Liver (tissue), 3 donors: Measurements from ENCODE around the gene SUCLG2.

Source experiments
- FOXA1 ChIP-seq: IDR thresholded peaks from 2 replicates; pipeline ENCODE4 v1.6.1; 2016; ENCODE audit warnings: antibody characterized with exemption
- GABPA ChIP-seq, 2 donors: IDR thresholded peaks in 1 of 2; conservative IDR thresholded peaks in 1 of 2; 2 replicates each; pipeline ENCODE4 v1.6.1; 2016; ENCODE audit warnings: antibody characterized with exemption in 2 of 2, mild to moderate bottlenecking in 1 of 2, moderate library complexity in 1 of 2
- SP1 ChIP-seq: IDR thresholded peaks from 2 replicates; pipeline ENCODE4 v1.6.1; 2018; ENCODE audit warnings: antibody characterized with exemption, mild to moderate bottlenecking
- TAF1 ChIP-seq: conservative IDR thresholded peaks from 2 replicates; pipeline ENCODE4 v1.6.1; 2016; ENCODE audit warnings: antibody characterized with exemption, mild to moderate bottlenecking
- YY1 ChIP-seq: IDR thresholded peaks from 2 replicates; pipeline ENCODE4 v1.6.1; 2016; ENCODE audit warnings: antibody characterized with exemption, mild to moderate bottlenecking
- TF ChIP-seq, protein P1 (sequence below): fragments of 150-350 bp; IDR thresholded peaks from 2 replicates; pipeline ENCODE4 v1.5.1; 2017; ENCODE audit warnings: improper control_type of control experiment, low read depth, low read length; ENCODE audit not compliant: missing input control
- TF ChIP-seq, protein P2 (sequence below): IDR thresholded peaks from 2 replicates; pipeline ENCODE4 v1.6.1; 2016; ENCODE audit warnings: antibody characterized with exemption
- donor health status: healthy.
- donor health status: healthy.

DNA sequence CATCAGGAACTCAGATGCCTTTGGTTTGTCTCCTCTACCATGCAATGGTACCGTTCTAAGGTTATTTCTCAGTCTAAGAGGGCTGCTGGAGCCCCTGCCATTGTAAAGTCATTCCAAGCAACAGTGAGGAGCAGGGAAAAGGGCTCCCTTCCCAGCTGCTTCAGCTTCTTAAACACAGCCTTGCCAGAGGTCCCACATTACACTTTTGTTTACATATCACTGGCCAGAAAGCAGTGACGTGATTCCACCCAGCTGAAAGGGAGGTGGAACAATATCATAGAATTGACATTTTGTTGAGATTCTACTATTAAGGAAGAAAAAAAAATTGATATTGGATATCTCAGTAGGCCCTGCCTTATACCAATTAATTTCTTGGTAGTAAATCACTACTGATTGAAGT, 194.6 kb downstream of the SUCLG2 start:
- no peak for TF ChIP-seq GABPA (IDR thresholded peaks at IDR 0.05 in 1 of 2, conservative IDR thresholded peaks at IDR 0.05 in 1 of 2)
- TF ChIP-seq, protein P1, sequence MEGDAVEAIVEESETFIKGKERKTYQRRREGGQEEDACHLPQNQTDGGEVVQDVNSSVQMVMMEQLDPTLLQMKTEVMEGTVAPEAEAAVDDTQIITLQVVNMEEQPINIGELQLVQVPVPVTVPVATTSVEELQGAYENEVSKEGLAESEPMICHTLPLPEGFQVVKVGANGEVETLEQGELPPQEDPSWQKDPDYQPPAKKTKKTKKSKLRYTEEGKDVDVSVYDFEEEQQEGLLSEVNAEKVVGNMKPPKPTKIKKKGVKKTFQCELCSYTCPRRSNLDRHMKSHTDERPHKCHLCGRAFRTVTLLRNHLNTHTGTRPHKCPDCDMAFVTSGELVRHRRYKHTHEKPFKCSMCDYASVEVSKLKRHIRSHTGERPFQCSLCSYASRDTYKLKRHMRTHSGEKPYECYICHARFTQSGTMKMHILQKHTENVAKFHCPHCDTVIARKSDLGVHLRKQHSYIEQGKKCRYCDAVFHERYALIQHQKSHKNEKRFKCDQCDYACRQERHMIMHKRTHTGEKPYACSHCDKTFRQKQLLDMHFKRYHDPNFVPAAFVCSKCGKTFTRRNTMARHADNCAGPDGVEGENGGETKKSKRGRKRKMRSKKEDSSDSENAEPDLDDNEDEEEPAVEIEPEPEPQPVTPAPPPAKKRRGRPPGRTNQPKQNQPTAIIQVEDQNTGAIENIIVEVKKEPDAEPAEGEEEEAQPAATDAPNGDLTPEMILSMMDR: no peak
- TF ChIP-seq SP1: no peak
- no peak for TF ChIP-seq YY1
- no peak for TF ChIP-seq FOXA1
- TF ChIP-seq, protein P2, sequence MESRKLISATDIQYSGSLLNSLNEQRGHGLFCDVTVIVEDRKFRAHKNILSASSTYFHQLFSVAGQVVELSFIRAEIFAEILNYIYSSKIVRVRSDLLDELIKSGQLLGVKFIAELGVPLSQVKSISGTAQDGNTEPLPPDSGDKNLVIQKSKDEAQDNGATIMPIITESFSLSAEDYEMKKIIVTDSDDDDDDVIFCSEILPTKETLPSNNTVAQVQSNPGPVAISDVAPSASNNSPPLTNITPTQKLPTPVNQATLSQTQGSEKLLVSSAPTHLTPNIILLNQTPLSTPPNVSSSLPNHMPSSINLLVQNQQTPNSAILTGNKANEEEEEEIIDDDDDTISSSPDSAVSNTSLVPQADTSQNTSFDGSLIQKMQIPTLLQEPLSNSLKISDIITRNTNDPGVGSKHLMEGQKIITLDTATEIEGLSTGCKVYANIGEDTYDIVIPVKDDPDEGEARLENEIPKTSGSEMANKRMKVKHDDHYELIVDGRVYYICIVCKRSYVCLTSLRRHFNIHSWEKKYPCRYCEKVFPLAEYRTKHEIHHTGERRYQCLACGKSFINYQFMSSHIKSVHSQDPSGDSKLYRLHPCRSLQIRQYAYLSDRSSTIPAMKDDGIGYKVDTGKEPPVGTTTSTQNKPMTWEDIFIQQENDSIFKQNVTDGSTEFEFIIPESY: no peak
- TF ChIP-seq TAF1: no peak
